ENCODE results near the gene PCSK5. TPM values are rescaled to one million over a fixed set of nuclear protein-coding genes. Genes with fewer than 3 reads are reported as not detected.

PCSK5 gene
- total and polyA plus RNA-seq, 4 donors = 0.58 to 3.6 (median 0.82) TPM

DNA sequence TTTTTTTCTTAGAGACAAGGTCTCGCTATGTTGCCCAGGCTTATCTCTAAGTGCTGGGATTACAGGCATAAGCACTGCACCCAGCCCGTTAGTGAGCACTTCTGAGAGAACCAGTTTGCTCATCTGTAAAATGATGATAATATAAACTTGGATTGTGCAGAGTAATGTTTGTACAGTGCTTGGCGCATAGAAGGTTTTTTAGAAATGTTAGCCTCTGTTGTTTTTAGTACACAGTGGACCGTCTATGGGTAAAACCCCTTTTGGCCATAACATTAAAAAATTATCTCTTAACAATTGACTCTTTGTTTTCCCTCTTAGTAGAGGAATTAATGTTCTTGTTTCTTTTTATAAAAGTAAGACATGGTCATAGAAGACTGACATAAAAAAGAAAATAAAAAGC, 202.1 kb downstream of the PCSK5 start (continued):
- TF ChIP-seq, protein P1, sequence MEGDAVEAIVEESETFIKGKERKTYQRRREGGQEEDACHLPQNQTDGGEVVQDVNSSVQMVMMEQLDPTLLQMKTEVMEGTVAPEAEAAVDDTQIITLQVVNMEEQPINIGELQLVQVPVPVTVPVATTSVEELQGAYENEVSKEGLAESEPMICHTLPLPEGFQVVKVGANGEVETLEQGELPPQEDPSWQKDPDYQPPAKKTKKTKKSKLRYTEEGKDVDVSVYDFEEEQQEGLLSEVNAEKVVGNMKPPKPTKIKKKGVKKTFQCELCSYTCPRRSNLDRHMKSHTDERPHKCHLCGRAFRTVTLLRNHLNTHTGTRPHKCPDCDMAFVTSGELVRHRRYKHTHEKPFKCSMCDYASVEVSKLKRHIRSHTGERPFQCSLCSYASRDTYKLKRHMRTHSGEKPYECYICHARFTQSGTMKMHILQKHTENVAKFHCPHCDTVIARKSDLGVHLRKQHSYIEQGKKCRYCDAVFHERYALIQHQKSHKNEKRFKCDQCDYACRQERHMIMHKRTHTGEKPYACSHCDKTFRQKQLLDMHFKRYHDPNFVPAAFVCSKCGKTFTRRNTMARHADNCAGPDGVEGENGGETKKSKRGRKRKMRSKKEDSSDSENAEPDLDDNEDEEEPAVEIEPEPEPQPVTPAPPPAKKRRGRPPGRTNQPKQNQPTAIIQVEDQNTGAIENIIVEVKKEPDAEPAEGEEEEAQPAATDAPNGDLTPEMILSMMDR (IDR thresholded peaks at IDR 0.05; ENCODE audit: low read depth, low read length, missing input control) = no peak

DNA sequence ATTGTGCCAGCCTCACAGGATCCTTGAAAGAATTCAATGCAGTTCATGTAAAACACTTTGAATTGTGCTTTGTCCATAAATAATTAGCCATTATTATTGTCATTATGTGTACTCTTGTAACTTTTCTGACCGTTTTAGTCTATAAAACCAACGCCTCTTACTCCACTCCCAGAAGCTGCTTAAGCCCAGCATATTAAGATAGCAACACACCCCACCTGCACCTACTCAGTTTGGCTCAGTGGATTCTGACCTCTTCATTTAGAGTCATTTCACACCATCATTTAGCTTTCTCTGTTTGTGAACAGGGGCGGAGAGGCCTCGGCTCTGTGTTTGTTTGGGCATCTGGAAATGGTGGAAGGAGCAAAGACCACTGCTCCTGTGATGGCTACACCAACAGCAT, 205.1 kb downstream of the PCSK5 start:
- no peaks in the 10 kb centered on the region for H3K9me3 ChIP-seq (ENCODE audit: control insufficient read depth in 4 of 4, low read length in 3 of 4)
- DNase-seq (ENCODE audit: low spot score) = no peak
- H3K27ac ChIP-seq (ENCODE audit: low read depth in 1 of 2, low read length in 2 of 2) = no peak overlapping the region
- no peak overlapping the region for H3K9ac ChIP-seq (ENCODE audit: low read depth in 1 of 2, low read length in 2 of 2)
- peaks cover 0 to 7% (median 4%) of the 10 kb centered on the region in 4 donors for H3K4me1 ChIP-seq (ENCODE audit: control insufficient read depth in 4 of 4, insufficient read depth in 4 of 4, low read length in 3 of 4)
- H3K27me3 ChIP-seq (ENCODE audit: control insufficient read depth in 4 of 4, insufficient read depth in 4 of 4, low read length in 3 of 4) = no peaks in the 10 kb centered on the region
- no peaks in the 10 kb centered on the region for H3K36me3 ChIP-seq (ENCODE audit: control insufficient read depth in 4 of 4, insufficient read depth in 3 of 4, low read depth in 1 of 4, low read length in 3 of 4)
- 74% methylated on average over 4 of the region's 4 CpGs for WGBS
- no peak overlapping the region for H3K4me3 ChIP-seq (ENCODE audit: low read depth in 1 of 3, low read length in 3 of 3)
- TF ChIP-seq JUND (IDR thresholded peaks at IDR 0.05) (no peak), RXRA (IDR thresholded peaks at IDR 0.05) (no peak), YY1 (IDR thresholded peaks at IDR 0.05) (no peak), GABPA (IDR thresholded peaks at IDR 0.05 in 1 of 2, conservative IDR thresholded peaks at IDR 0.05 in 1 of 2) (no peak), SP1 (IDR thresholded peaks at IDR 0.05) (no peak)
- TF ChIP-seq, protein P2, sequence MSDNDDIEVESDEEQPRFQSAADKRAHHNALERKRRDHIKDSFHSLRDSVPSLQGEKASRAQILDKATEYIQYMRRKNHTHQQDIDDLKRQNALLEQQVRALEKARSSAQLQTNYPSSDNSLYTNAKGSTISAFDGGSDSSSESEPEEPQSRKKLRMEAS (IDR thresholded peaks at IDR 0.05) = no peak
- TF ChIP-seq, protein P3, sequence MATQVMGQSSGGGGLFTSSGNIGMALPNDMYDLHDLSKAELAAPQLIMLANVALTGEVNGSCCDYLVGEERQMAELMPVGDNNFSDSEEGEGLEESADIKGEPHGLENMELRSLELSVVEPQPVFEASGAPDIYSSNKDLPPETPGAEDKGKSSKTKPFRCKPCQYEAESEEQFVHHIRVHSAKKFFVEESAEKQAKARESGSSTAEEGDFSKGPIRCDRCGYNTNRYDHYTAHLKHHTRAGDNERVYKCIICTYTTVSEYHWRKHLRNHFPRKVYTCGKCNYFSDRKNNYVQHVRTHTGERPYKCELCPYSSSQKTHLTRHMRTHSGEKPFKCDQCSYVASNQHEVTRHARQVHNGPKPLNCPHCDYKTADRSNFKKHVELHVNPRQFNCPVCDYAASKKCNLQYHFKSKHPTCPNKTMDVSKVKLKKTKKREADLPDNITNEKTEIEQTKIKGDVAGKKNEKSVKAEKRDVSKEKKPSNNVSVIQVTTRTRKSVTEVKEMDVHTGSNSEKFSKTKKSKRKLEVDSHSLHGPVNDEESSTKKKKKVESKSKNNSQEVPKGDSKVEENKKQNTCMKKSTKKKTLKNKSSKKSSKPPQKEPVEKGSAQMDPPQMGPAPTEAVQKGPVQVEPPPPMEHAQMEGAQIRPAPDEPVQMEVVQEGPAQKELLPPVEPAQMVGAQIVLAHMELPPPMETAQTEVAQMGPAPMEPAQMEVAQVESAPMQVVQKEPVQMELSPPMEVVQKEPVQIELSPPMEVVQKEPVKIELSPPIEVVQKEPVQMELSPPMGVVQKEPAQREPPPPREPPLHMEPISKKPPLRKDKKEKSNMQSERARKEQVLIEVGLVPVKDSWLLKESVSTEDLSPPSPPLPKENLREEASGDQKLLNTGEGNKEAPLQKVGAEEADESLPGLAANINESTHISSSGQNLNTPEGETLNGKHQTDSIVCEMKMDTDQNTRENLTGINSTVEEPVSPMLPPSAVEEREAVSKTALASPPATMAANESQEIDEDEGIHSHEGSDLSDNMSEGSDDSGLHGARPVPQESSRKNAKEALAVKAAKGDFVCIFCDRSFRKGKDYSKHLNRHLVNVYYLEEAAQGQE (IDR thresholded peaks at IDR 0.05) = no peak

DNA sequence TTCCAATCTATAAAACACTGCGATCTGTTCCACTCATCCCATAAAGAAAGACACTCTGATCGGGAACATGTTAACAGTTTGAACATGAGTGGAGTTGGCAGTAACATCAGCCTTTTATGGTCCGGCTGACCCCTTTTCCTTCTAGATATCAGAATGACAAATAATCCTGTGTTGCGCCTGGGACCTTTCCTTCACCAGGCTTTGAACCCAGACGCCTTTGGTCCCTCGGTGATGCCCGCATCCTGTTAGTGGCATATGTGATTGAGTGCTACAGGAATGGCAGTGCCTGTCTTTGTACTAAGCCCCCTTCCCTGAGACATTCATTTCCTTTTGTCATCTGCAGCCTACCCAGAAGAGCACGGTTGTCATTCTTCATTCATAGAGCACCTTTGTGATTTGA, 209.0 kb downstream of the PCSK5 start:
- H3K27me3 ChIP-seq (ENCODE audit: control insufficient read depth in 4 of 4, insufficient read depth in 4 of 4, low read length in 3 of 4) = no peaks in the 10 kb centered on the region
- WGBS = 77% methylated on average over 8 of the region's 8 CpGs
- no peak overlapping the region for H3K9ac ChIP-seq (ENCODE audit: low read depth in 1 of 2, low read length in 2 of 2)
- H3K9me3 ChIP-seq (ENCODE audit: control insufficient read depth in 4 of 4, low read length in 3 of 4) = no peaks in the 10 kb centered on the region
- no peaks in the 10 kb centered on the region for H3K36me3 ChIP-seq (ENCODE audit: control insufficient read depth in 4 of 4, insufficient read depth in 3 of 4, low read depth in 1 of 4, low read length in 3 of 4)
- peak; percentile 62 for TF ChIP-seq NR2F2 (IDR thresholded peaks at IDR 0.05)
- TF ChIP-seq, protein P1 (IDR thresholded peaks at IDR 0.05; ENCODE audit: low read depth, low read length, missing input control) = no peak
- no peak for TF ChIP-seq SP1 (IDR thresholded peaks at IDR 0.05)
- H3K4me3 ChIP-seq (ENCODE audit: low read depth in 1 of 3, low read length in 3 of 3) = no peak overlapping the region
- H3K4me1 ChIP-seq (ENCODE audit: control insufficient read depth in 4 of 4, insufficient read depth in 4 of 4, low read length in 3 of 4) = peaks cover 0 to 7% (median 4%) of the 10 kb centered on the region in 4 donors
- DNase-seq (ENCODE audit: low spot score) = no peak
- H3K27ac ChIP-seq (ENCODE audit: low read depth in 1 of 2, low read length in 2 of 2) = no peak overlapping the region
